HEK293 (cell line): Measurements from ENCODE around the gene SETD1A.

ENCODE experiments used
- SETDB1 ChIP-seq: IDR thresholded peaks from one replicate; pipeline ENCODE4 v1.6.1; 2017; ENCODE audit warnings: mild to moderate bottlenecking, low read length, moderate library complexity, mixed read lengths; ENCODE audit not compliant: insufficient read length
- ZNF174 ChIP-seq: fragments of 450-650 bp; formaldehyde crosslinking; IDR thresholded peaks from 2 replicates; pipeline ENCODE4 v1.5.0; 2017; ENCODE audit warnings: missing biosample characterization, mild to moderate bottlenecking, missing genetic modification characterization

DNA sequence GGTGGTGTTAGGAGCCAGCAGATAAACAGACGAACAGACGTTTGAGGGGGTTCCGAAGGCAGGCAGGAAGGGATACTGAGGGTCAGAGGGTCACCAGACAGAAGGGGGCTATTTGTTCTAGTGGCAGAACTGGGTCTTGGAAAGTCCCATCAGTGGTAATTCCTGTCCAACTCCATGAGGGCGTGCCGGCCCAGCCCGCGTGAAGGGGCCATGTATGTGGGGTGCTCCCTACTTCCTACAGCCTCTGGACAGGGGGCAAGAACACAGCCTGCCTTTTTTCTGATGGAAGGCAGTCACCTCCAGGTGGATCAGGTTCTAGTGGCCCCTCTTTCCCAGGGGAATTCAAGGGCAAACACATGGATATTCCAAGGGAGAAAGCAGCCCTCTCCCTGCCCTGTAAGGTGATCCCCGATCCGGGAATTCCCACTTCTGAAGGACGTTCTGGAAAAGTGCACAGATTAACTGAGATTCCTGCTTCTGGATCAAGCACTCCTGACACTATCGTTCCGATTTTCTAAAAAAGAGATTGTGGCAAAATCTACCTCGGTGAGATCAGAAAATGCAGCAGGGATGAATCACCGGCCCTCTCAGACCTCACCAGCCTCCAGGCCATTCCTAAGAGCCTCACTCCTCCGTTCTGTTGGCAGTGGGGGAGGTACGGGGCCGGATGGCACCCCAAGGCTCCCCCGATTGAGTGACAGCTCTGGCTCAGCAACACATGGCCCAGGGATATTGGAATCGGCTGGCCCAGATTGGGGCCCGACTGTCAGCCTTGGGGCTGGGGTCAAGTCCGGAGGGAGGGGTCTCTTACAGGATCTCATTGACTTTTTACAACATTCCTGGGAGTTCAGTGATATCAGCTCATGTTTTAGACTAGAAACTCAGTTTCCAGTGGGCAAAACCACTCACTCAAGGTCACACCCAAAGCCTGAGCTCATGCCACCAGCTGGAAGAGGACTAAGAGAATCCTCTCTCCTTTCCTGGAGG is 40.5 kb downstream of the SETD1A start:
- TF ChIP-seq SETDB1, result no peak
- TF ChIP-seq ZNF174 (tag by site-specific recombination), result no peak
